Peyer's patch (tissue), 4 donors: ENCODE data around the gene SGO2.
"Not testable (repeated sequence)": the region's sequence is repeated elsewhere in the genome, so short reads cannot be mapped to it uniquely, and the experiment has no call there.

Source experiments
- CTCF ChIP-seq, 6 experiments: fragments of 450-650 bp in 4 of 6; fragments of 200-600 bp in 2 of 6; sonication (generic) in 1 of 6; IDR thresholded peaks; one replicate each; pipeline ENCODE4 v1.5.1; 2017 to 2019; ENCODE audit warnings: antibody characterized with exemption in 6 of 6, mild to moderate bottlenecking in 3 of 6, moderate library complexity in 1 of 6
- POLR2A ChIP-seq, 2 donors: fragments of 450-650 bp; IDR thresholded peaks; one replicate each; pipeline ENCODE4 v1.5.1; 2017; ENCODE audit warnings: antibody characterized with exemption in 2 of 2, mild to moderate bottlenecking in 2 of 2, moderate library complexity in 2 of 2

- not testable (repeated sequence) for TF ChIP-seq CTCF, POLR2A (IDR thresholded peaks at IDR 0.05)
These were observed 40.6 kb downstream of the SGO2 start for GRCh38 chr2:200566596-200566995.
